Activated CD8-positive, alpha-beta memory T cell treated with anti-CD3 and anti-CD28 coated beads, Interleukin-2, amount 50 U/mL, for 1 hour (primary cell): ENCODE data around the gene ALDH3A1.

Experiments used
- DNase-seq: peaks from one replicate; pipeline ENCODE4 v3.0.0-alpha.2; 2020; ENCODE audit errors: extremely low read depth

The ALDH3A1 gene

GRCh38 chr17:19741832-19742457 is 6.2 kb downstream of the ALDH3A1 start:
- no peak for DNase-seq

- DNase-seq = no peak
Observed at GRCh38 chr17:19740933-19741332, 7.2 kb downstream of the ALDH3A1 start.

- DNase-seq = no peak
Observed at GRCh38 chr17:19739241-19740201, 8.6 kb downstream of the ALDH3A1 start.

DNA sequence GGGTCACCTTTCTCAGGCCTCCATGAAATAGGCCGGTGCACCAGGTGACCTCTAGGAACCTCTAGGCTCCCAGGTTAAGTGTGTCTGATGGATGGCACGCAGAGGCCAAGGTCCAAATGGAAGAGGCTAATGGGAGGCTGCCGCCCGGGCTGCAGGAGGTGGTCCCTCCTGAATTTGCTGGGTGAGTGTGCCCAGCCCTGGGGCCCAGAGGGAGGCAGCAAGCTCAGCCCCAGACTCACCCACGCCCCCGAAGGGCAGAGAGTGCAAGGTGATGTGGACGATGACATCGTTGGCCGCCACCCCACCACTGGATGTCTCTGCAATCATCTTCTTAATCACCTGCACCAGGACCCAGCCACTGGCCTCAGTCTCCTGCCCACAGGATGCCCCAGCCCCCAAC is 9.3 kb downstream of the ALDH3A1 start:
- DNase-seq = no peak

DNA sequence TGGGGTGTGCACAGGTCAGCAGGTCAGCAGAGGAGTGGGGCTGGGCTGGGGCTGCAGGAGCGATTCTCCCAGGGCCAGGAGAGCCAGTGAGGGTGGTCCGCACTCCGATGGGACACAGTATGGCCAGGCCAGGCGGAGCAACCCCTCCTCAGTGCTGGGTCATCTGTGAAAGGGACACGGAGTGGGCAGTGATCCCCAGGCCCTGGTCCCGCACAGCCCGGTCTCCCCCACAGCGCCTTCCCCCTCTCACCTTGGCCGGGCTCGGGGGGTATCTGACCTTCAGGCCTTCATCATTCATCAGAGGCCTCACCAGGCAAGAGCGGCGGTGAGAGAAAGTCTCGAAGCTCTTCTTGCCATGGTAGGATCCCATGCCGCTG is 10.0 kb downstream of the ALDH3A1 start:
- DNase-seq = no peak

GRCh38 chr17:19737305-19738072 is 10.6 kb downstream of the ALDH3A1 start:
- DNase-seq = no peak

GRCh38 chr17:19736071-19736470 is 12.0 kb downstream of the ALDH3A1 start:
- no peak for DNase-seq

GRCh38 chr17:19733953-19734526 is 14.1 kb downstream of the ALDH3A1 start:
- no peak for DNase-seq

GRCh38 chr17:19731626-19732025 is 16.5 kb downstream of the ALDH3A1 start:
- DNase-seq = no peak

DNA sequence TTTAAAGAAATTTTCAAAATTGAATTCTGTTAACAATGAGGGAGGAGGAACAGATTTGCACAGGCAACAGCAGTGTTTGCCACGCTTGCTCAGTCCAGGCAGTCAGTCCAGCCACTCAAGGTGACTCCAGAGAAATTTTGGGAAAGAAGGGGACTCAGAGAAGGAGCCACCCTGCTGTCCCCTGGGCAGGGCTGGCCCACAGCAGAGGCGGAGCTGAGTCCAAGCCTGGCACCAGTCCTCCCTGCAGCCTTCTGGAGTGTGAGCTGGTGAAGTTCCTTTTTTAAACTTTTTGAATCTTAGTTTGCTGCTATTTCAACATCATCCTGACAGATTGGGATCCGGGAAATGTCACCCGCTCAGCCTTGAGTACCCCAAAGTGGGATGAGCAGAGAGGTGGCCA is 17.3 kb downstream of the ALDH3A1 start:
- no peak for DNase-seq

GRCh38 chr17:19729900-19730299 is 18.2 kb downstream of the ALDH3A1 start:
- no peak for DNase-seq

- no peak for DNase-seq
Observed at GRCh38 chr17:19728084-19728495, 20.0 kb downstream of the ALDH3A1 start.

- DNase-seq = no peak
Observed at GRCh38 chr17:19727501-19728078, 20.5 kb downstream of the ALDH3A1 start.

DNA sequence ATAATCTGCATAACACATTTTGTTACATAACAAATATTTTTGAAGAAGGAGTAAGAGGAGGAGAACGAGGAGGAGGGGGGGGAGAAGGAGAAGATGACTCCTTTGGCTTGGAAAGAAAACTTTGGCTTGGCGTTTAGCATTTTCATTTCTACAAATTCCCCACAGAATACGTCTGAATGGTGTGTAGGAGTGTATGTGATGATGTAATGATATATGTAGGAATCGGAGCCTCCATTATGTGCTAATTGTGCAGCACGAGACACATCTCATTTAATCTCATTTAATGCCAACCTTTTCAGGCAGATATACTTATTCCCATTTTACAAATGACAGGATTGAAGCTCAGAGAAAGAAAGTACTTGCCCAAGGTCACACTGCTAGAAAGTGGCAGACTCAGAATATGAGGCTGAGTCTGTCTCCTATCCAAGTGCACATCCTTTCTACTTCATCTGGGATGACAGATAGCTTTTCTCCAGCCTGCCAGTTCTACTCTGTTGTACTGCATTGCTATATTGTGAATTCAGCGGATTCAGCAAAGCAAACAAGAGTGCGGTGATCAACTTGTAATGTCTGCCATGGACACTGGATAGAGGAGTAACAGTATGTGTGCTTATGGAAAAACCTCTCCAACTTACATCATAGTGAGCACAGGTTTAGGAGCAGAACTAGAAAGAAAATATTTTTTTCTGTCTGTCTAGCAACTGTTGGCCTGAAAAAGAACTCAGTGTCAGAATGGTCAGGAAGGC is 21.3 kb downstream of the ALDH3A1 start:
- DNase-seq = no peak

- DNase-seq = no peak
Observed at GRCh38 chr17:19725486-19725885, 22.6 kb downstream of the ALDH3A1 start.

DNA sequence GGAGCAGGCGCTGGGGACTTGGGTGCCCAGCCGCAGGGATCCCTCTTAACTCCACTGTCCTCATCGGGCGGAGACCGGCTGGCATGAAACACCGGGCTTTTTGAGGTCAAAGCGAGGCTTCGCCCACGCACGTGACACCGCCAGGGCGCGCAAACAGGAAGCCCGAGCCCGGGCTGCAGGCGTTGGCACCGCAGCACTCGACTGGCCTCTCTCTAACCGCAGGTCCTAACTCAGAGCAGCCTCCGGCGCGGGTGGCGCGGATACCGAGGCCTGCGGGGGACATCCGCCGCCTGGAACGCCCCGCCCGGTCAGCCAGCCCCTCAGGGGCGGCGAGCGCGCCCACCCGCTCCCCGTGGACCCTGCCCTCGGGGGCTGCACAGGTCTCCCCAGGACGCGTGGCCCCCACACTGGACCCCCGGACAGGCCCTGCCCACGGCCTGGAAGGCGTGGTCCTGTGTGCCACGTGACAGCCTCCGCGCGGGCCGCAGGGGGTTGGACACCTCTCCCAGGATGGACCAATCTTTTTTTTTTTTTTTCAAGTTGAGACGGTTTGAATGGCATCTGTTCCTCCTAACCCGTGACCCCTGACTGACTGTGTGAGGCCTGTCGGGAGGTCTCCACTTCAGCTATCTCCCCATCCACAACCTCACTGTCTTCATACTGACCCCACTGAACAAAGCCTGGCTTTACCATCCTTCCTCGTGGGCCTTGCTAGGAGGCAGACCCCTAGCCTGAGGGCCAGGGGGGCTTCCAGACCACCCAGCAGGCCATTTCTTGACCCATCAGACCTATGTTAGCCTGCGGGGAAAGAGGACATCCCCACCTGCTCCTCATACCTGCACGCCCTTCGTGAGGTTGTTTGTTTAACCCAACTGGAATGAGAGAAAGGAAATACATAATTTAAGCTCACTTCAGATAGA is 23.3 kb downstream of the ALDH3A1 start:
- no peak for DNase-seq

DNA sequence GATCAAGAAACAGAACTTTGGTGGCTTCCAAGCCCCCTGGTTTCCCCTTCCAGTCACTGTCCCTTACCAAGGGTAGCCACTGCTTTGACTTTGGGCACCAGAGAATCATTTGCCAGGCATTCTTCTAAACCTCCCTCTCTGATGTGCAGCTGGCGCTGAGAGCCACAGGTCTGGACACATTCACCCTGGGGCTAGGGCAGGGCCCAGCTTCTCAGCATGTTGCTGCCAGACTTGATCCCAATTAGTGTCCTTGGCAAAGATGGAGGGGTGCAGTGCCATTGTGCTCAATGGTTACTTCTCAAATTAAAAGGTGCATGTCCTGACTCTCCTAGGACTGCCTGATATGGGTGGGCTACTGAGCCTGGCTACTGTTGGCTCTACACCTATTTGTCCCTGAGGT is 24.1 kb downstream of the ALDH3A1 start:
- DNase-seq = no peak

GRCh38 chr17:19720631-19721426 is 27.3 kb downstream of the ALDH3A1 start:
- no peak for DNase-seq

- no peak for DNase-seq
Observed at GRCh38 chr17:19720210-19720475, 28.0 kb downstream of the ALDH3A1 start.
